ENCODE results near the gene GARIN5B.

Gene GARIN5B

DNA sequence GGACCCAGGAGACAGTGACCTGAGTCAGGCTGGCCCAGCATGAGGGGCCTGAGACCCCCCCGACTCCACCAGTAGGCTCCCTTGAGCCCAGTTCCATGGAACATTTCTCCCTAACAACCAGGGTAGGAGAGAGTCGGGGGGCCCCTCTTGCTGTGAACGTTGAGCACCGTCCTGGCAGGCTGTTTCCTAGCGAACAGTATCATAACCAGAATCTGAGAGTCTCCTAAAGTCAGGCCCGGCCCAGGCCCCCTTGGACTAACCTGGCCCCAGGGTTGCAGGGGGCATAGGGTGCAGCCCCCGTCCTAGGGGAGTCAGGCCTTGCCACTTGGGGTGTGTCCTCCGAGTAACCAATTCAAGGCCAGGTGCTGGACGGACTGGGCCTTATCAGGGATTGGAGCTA is 51.7 kb downstream of the GARIN5B start:
- Mint-ChIP-seq H3K4me1 (peaks cover 8% of the 10 kb centered on the region), H3K4me3 (no peak overlapping the region)
- ATAC-seq: no peak

GRCh38 chr19:55310498-55310897 is 52.6 kb downstream of the GARIN5B start:
- H3K4me3 Mint-ChIP-seq: no peak overlapping the region
- no peak for ATAC-seq
- DNase-seq: no peak
- H3K4me1 Mint-ChIP-seq: peaks cover 15% of the 10 kb centered on the region
- H3K9me3 Mint-ChIP-seq: no peaks in the 10 kb centered on the region
- H3K27ac Mint-ChIP-seq: no peak overlapping the region
- H3K27me3 Mint-ChIP-seq: no peaks in the 10 kb centered on the region

More for the DNA sequence above, 51.7 kb downstream of the GARIN5B start:
- H3K27ac Mint-ChIP-seq: no peak overlapping the region
- no peak for DNase-seq
- H3K27me3 Mint-ChIP-seq: no peaks in the 10 kb centered on the region
- no peaks in the 10 kb centered on the region for H3K9me3 Mint-ChIP-seq

GRCh38 chr19:55309448-55309847 is 53.6 kb downstream of the GARIN5B start:
- ATAC-seq: no peak
- Mint-ChIP-seq H3K27ac (no peak overlapping the region), H3K4me1 (peaks cover 12% of the 10 kb centered on the region), H3K9me3 (no peaks in the 10 kb centered on the region), H3K27me3 (no peaks in the 10 kb centered on the region), H3K4me3 (no peak overlapping the region)
- no peak for DNase-seq

GRCh38 chr19:55308281-55308680 is 54.8 kb downstream of the GARIN5B start:
- Mint-ChIP-seq H3K4me3 (no peak overlapping the region), H3K4me1 (peaks cover 11% of the 10 kb centered on the region), H3K27ac (no peak overlapping the region), H3K9me3 (no peaks in the 10 kb centered on the region), H3K27me3 (no peaks in the 10 kb centered on the region)
- DNase-seq: no peak
- ATAC-seq: no peak

DNA sequence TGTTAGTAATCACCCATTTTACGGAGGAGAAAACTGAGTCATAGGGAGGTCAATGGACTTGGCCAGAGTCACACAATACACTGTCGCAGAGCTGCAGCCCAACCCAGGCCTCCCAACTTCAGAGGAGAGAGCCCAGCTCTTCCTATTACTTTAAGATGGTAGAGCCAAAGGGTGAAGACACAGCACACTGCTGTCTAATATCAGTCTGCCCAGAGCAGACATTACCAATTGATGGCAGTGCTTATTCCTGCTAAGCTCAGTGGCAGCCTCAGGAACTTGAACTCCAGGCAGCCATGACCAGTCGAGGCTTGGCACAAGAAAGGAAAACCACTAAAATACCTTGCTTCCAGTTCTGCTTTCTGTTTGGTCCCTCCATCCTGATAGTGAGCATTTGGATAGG is 56.3 kb downstream of the GARIN5B start:
- ATAC-seq (no peak), DNase-seq (no peak)
- H3K9me3 Mint-ChIP-seq: no peaks in the 10 kb centered on the region
- H3K27ac Mint-ChIP-seq: no peak overlapping the region
- no peaks in the 10 kb centered on the region for H3K27me3 Mint-ChIP-seq
- H3K4me3 Mint-ChIP-seq: no peak overlapping the region
- H3K4me1 Mint-ChIP-seq: peaks cover 18% of the 10 kb centered on the region

DNA sequence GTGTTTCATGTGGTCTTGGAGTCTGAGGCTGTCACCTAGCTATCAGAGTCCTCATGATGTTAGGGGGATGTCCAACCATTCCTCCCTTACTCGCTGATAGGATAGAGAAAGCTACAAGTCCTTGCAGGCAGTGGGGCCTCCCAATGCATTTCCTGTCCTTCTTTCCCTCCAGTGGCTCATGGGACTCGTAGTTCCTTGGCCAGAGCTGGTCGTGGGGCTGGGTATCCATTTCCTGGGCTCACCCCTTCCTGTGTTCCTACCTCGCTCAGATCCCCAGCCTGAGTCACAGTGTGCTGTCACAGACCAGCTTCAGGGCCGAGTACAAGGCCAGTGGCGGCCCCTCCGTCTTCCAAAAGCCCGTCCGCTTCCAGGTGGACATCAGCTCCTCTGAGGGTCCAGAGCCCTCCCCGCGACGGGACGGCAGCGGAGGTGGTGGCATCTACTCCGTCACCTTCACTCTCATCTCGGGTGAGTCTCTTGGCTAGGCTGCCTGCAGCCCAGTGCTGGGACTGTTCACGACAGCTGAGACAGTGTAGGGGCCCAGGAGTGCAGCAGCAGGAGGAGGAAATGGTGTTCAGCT is 57.0 kb downstream of the GARIN5B start:
- peaks cover 24% of the 10 kb centered on the region for H3K4me1 Mint-ChIP-seq
- no peak overlapping the region for H3K4me3 Mint-ChIP-seq
- DNase-seq (no peak), ATAC-seq (no peak)
- H3K9me3 Mint-ChIP-seq: no peaks in the 10 kb centered on the region
- H3K27me3 Mint-ChIP-seq: no peaks in the 10 kb centered on the region
- no peak overlapping the region for H3K27ac Mint-ChIP-seq

DNA sequence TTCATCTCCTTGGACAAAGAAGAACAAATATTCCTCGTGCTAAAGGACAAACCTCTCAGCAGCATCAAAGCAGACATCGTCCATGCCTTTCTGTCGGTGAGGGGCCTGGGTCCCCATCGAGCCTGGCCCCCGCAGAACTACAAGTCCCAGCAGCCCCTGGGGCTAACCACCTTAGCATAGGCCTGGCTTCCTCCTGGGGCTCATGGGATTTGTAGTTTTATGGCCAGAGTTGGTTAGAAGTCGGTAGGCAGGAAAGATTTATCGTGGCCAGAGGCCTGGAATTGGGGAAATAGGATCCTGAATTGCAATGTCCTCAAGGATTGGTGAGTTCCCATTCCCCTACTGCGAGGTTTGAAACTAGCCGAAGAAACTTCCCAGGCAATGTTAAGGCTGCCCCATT is 57.6 kb downstream of the GARIN5B start:
- Mint-ChIP-seq H3K27ac (no peak overlapping the region), H3K27me3 (no peaks in the 10 kb centered on the region), H3K4me1 (peaks cover 26% of the 10 kb centered on the region), H3K9me3 (no peaks in the 10 kb centered on the region), H3K4me3 (no peak overlapping the region)
- ATAC-seq: peak; percentile 44
- peak in 1 of 2 donors; percentile 32 for DNase-seq

- DNase-seq (no peak), ATAC-seq (no peak)
- Mint-ChIP-seq H3K27me3 (no peaks in the 10 kb centered on the region), H3K4me3 (no peak overlapping the region), H3K9me3 (no peaks in the 10 kb centered on the region), H3K27ac (no peak overlapping the region), H3K4me1 (peaks cover 26% of the 10 kb centered on the region)
Measured at GRCh38 chr19:55304980-55305379, 58.1 kb downstream of the GARIN5B start.
